Measurements from ENCODE around the gene FCN2. TPM values are rescaled to one million over a fixed set of nuclear protein-coding genes. Genes with fewer than 3 reads are reported as not detected.

The FCN2 gene
- total RNA-seq, 1 donor, result not detected

- H3K4me1 ChIP-seq (ENCODE audit: insufficient read depth, low read length), result no peaks in the 10 kb centered on the region
- no peak overlapping the region for H2AFZ ChIP-seq (ENCODE audit: low read length)
Observed at GRCh38 chr9:134929193-134930158, 48.9 kb downstream of the FCN2 start.

GRCh38 chr9:134930398-134930797 lies 49.8 kb downstream of the FCN2 start:
- Histone ChIP-seq H3K27ac (ENCODE audit: low read depth, low read length) (no peak overlapping the region), H3K36me3 (ENCODE audit: insufficient read depth, low read length) (no peaks in the 10 kb centered on the region), H3K4me1 (ENCODE audit: insufficient read depth, low read length) (no peaks in the 10 kb centered on the region), H3K79me2 (ENCODE audit: insufficient read depth, low read length) (no peaks in the 10 kb centered on the region), H3K4me3 (ENCODE audit: insufficient read depth, low read length) (no peak overlapping the region), H3K27me3 (ENCODE audit: insufficient read depth, low read length) (peaks cover 19% of the 10 kb centered on the region), H4K20me1 (ENCODE audit: insufficient read depth, low read length) (no peaks in the 10 kb centered on the region), H2AFZ (ENCODE audit: low read length) (no peak overlapping the region), H3K4me2 (ENCODE audit: insufficient read depth, low read length) (no peak overlapping the region), H3K9me3 (ENCODE audit: low read depth, low read length) (no peaks in the 10 kb centered on the region)
- peak; percentile 59 for DNase-seq (ENCODE audit: insufficient read length, low spot score, missing footprints)
- TF ChIP-seq CTCF (IDR thresholded peaks at IDR 0.05; ENCODE audit: extremely low read depth, low read depth, low read length), result no peak

More at GRCh38 chr9:134929193-134930158, 48.9 kb downstream of the FCN2 start:
- Histone ChIP-seq H3K4me3 (ENCODE audit: insufficient read depth, low read length) (no peak overlapping the region), H3K9me3 (ENCODE audit: low read depth, low read length) (no peaks in the 10 kb centered on the region), H3K27ac (ENCODE audit: low read depth, low read length) (no peak overlapping the region), H3K36me3 (ENCODE audit: insufficient read depth, low read length) (no peaks in the 10 kb centered on the region), H3K27me3 (ENCODE audit: insufficient read depth, low read length) (peaks cover 10% of the 10 kb centered on the region), H3K4me2 (ENCODE audit: insufficient read depth, low read length) (no peak overlapping the region), H3K79me2 (ENCODE audit: insufficient read depth, low read length) (no peaks in the 10 kb centered on the region), H4K20me1 (ENCODE audit: insufficient read depth, low read length) (no peaks in the 10 kb centered on the region)
- no peak for TF ChIP-seq CTCF (IDR thresholded peaks at IDR 0.05; ENCODE audit: extremely low read depth, low read depth, low read length)
- peak; percentile 68 for DNase-seq (ENCODE audit: insufficient read length, low spot score, missing footprints)

GRCh38 chr9:134932171-134932570 lies 51.6 kb downstream of the FCN2 start:
- H4K20me1 ChIP-seq (ENCODE audit: insufficient read depth, low read length), result no peaks in the 10 kb centered on the region
- H2AFZ ChIP-seq (ENCODE audit: low read length), result no peak overlapping the region
- TF ChIP-seq CTCF (IDR thresholded peaks at IDR 0.05; ENCODE audit: extremely low read depth, low read depth, low read length), result no peak
- no peaks in the 10 kb centered on the region for H3K4me1 ChIP-seq (ENCODE audit: insufficient read depth, low read length)
- no peak overlapping the region for H3K4me2 ChIP-seq (ENCODE audit: insufficient read depth, low read length)
- no peaks in the 10 kb centered on the region for H3K36me3 ChIP-seq (ENCODE audit: insufficient read depth, low read length)
- H3K27ac ChIP-seq (ENCODE audit: low read depth, low read length), result no peak overlapping the region
- H3K79me2 ChIP-seq (ENCODE audit: insufficient read depth, low read length), result no peaks in the 10 kb centered on the region
- no peak overlapping the region for H3K4me3 ChIP-seq (ENCODE audit: insufficient read depth, low read length)
- H3K9me3 ChIP-seq (ENCODE audit: low read depth, low read length), result no peaks in the 10 kb centered on the region
- peak; percentile 80 for DNase-seq (ENCODE audit: insufficient read length, low spot score, missing footprints)
- H3K27me3 ChIP-seq (ENCODE audit: insufficient read depth, low read length), result peaks cover 35% of the 10 kb centered on the region

- Histone ChIP-seq H4K20me1 (ENCODE audit: insufficient read depth, low read length) (no peaks in the 10 kb centered on the region), H3K27me3 (ENCODE audit: insufficient read depth, low read length) (peaks cover 38% of the 10 kb centered on the region), H3K9me3 (ENCODE audit: low read depth, low read length) (no peaks in the 10 kb centered on the region), H3K4me2 (ENCODE audit: insufficient read depth, low read length) (no peak overlapping the region), H3K27ac (ENCODE audit: low read depth, low read length) (no peak overlapping the region), H3K4me1 (ENCODE audit: insufficient read depth, low read length) (no peaks in the 10 kb centered on the region), H2AFZ (ENCODE audit: low read length) (no peak overlapping the region), H3K4me3 (ENCODE audit: insufficient read depth, low read length) (no peak overlapping the region), H3K79me2 (ENCODE audit: insufficient read depth, low read length) (no peaks in the 10 kb centered on the region), H3K36me3 (ENCODE audit: insufficient read depth, low read length) (no peaks in the 10 kb centered on the region)
- TF ChIP-seq CTCF (IDR thresholded peaks at IDR 0.05; ENCODE audit: extremely low read depth, low read depth, low read length), result no peak
- peak; percentile 51 for DNase-seq (ENCODE audit: insufficient read length, low spot score, missing footprints)
Observed at GRCh38 chr9:134932606-134933005, 52.0 kb downstream of the FCN2 start.

Data from osteoblast (primary cell).